AML-193 (cell line): ENCODE measurements around the gene KCNAB1.
A peak's percentile ranks its signal among the peaks of the same experiment; 100 is the strongest.
"Not testable (repeated sequence)": the region's sequence is repeated elsewhere in the genome, so short reads cannot be mapped to it uniquely, and the experiment has no call there.

ENCODE experiments used
- DNase-seq, 2 experiments: peaks; one replicate each; lab custom pipeline; 2025; lab: John Stamatoyannopoulos, UW

The KCNAB1 gene

DNA sequence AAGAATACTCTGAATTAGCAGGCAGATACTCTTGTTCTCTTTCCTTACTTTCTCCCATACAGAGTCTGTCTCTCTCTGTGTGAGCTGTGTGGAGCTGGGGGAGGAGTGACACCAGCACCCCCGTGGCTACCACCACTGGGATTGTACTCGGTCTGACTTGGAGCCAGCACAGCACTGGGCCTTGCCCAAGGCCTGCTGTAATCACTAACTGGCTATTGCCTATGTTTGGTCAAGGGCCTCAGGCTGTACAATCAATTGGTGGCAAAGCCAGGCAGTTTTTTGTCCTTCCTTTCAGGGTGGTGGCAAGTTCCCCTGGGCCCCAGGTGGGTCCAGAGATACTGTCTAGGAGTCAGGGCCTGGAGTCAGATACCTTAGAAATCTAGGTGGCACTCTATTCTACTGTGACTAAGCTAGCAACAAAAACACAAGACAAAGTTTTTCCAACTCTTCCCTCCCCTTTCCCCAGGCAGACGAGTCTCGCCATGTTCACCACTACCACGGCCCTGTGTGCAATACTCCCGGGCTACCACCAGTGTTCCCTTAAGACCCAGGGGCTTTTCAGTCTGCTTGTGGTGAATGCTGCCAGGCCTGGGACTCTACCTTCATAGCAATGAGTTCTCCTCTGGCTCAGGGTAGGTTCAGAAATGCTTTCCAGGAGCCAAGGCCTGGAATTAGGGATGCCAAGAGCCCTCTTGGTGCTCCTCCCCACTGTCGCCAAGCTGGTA, 151.8 kb downstream of the KCNAB1 start:
- no peak for DNase-seq

DNA sequence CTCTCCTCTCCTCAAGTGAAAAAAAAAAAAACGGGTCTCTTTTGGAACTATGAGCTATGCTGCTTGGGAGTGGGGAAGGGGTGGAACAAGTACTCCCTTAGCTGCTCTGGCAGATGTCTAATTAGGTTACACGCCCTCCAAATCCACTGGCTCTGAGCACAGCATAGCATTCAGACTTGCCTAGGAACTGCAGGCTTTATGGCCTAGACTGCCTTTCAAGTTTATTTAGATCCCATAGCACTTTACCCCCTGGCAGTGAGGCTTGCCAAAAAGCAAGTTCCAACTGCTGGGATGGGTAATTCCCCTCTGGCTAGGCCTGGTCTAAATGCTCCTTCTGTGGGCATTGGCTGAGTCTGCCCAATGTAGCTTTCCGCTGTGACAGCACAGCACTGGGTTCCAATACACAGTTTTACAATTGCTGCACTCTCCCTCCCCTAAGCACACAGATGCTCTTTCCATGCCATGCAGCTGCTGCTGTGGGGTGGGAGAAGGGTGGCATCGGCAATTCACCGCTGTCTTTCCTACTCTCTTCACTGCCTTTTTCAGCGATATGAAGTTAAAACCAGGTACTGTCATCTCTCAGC, 152.8 kb downstream of the KCNAB1 start:
- DNase-seq = no peak

DNA sequence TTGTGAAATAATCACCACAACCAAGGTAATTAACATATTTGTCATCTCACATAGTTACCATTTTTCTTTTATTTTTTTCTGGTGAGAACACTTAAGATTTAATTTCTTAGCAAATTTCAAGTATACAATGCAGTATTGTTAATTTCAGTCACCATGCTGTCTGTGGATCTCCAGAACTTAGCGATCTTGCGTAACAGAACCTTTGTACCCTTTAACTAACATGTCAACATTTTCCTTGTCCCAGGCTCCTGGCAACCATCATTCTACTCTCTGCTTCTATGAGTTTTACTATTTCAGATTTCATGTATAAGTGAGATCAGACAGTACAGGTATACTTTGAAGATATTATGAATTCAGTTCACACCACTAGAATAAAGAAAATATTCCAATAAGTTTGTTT, 154.4 kb downstream of the KCNAB1 start:
- DNase-seq = no peak

DNA sequence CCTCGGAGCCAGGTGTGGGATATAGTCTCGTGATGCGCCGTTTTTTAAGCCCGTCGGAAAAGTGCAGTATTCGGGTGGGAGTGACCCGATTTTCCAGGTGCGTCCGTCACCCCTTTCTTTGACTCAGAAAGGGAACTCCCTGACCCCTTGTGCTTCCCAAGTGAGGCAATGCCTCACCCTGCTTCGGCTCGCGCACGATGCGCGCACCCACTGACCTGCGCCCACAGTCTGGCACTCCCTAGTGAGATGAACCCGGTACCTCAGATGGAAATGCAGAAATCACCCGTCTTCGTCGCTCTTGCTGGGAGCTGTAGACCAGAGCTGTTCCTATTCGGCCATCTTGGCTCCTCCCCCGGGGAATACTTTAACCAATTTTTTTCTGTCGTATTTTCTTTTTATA, 164.3 kb downstream of the KCNAB1 start:
- not testable (repeated sequence) for DNase-seq

DNA sequence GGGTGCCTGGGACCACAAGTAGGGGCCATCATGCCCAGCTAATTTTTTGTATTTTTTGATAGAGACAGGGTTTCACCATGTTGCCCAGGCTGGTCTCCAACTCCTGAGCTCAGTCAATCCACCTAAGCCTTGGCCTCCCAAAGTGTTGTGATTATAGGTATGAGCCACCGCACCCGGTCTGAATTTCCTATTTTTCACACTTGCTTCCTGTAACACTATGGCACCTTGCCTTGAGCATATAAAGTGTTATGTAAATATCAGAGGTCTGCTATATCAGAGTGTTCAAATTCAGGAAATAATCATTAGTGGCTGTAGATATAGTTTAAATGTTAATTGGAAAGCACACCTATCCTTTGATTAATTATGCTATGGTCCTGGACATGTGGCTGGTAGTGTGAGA, 165.2 kb downstream of the KCNAB1 start:
- no peak for DNase-seq

DNA sequence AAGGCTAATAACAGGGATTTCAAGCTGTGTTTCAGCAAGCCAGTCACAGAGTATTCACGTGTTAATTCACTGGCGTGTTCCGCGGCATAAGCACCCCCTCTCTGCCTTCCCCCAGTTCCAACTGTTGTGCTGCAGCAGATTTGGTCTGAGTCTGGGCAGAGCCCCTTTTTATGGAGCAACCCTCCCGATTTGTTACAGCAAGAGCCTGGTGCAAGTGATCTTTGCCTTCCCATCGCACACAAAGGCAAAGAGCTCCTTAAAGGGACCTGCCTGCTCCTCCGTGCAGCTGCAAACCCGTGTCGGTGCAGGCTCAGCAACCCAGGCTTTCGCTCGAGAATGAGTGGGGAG, 170.5 kb downstream of the KCNAB1 start:
- DNase-seq = no peak

DNA sequence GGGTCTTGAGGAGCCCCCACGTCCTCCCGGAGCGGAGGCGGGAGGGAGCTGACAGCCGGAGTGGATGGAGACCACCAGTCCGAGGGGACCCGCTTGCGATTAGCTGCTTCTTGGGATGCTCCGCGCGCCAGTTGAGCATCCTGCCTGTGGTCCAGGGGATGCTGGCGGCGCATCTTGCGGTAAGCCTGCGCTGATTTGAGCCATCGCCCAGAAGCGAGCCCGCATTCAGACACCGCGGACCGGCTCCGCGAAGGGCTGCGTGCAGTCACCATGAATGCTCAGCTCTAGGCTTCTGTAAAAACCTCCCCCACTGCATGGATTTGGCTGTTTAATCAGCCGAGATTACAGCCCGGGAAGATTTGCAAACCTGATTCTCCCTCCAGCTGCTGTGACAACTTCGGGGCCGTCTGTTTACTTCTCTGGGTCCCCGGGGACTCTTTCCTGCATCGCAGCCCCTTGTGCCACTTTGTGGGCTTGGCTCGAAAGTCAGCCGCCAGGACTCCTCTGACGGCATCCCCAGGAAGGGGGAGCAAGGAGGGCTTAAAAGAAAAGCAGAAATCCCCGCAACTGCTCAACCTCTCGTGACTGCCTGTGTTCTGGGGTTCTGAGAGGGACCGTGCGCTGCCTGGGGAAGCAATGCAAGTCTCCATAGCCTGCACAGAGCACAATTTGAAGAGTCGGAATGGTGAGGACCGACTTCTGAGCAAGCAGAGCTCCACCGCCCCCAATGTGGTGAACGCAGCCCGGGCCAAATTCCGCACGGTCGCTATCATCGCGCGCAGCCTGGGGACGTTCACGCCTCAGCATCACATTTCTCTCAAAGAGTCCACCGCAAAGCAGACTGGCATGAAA, 171.1 kb downstream of the KCNAB1 start:
- no peak for DNase-seq

DNA sequence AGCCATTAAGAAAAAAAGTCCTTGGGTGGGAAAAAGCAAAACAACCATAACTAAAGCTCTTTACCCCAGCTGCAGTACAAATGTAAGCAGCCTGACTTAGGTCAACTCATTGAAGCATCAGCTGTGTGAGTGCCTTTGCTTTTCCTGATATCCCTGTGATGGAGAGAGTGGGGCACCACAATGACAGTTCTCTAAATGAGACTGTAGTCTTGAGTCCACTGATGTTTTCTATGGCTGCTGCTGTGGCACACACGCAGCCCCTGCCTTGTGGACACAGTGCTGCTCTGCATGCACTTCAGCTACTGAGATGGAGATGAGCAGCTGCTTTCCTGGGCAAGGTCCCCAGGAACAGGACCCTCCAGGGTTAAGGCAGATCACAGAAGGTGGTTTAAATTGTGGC, 173.2 kb downstream of the KCNAB1 start:
- DNase-seq = no peak

DNA sequence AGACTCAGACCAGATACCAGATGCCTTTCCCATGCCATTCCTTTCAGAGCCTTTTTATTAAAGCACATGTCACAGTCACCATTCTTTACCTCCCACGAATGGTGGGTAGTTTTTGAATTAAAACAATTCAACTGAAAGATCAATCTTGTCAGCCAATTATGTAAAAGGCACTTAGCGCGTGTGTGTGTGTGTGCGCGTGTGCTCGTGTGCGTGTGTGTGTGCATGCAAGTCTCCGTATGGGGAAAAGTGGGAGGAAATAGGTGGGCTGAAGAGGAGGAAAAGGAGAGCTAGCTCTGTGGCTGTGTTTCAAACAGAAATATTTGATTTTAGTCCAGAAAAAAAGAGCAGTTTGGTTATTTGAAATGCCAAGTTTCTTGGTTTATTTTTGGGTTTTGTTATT, 177.2 kb downstream of the KCNAB1 start:
- DNase-seq = no peak

DNA sequence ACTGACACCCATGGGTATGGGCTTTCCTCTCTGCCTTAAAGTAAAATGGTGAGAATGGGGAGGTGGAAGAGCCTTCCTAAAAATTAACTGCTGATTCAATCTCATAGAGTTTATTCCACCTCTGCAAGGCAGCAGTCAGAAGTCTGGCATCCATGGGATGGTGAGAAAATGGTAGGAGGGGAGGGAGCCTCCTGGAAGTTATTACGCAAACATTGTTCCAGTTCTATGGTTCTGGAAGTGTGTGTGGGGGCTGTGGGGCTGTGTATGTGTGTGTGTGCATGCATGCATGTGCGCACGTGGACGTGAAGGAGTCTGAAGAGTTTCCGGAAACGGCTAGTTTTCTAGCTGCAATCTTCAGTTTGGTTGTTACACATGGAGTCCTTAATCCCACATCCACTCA, 177.6 kb downstream of the KCNAB1 start:
- no peak for DNase-seq

DNA sequence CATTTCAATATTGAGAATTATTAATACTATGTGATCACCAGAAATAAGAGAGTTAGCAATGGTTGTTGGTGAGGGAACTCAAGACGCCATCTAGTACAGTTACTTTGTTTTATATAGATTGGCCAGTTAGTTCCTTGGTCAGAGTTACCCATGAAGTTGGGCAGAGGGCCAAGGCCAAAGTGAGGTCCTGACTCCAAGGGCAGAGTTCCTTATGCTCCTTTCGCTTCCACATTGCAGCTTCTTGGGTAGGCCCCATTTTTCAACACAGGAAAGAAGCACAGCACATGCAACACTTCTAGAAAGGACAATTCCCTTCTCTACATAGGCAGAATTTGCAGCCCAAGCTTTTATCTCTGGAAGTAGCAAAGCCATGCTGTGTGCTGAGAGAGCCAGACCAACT, 178.6 kb downstream of the KCNAB1 start:
- DNase-seq = no peak

DNA sequence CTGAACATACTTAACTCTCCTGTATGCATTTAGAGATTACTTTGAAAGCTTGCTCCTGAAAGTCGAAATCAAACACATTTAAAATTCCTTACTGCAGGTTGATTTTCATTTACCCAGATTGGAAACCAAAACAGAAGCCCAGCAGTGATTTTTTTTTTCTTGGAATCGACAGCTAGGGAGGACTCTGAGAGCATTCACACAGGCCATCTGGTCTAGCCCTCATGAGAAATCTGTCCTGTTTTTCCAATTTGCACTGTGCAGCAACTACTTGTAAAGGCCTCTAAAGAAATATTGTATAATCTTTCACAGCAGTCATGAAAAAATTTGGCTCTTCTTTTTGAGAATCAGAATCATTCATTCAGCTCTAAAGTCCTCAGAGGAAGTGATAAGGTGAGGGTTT, 179.2 kb downstream of the KCNAB1 start:
- no peak for DNase-seq

DNA sequence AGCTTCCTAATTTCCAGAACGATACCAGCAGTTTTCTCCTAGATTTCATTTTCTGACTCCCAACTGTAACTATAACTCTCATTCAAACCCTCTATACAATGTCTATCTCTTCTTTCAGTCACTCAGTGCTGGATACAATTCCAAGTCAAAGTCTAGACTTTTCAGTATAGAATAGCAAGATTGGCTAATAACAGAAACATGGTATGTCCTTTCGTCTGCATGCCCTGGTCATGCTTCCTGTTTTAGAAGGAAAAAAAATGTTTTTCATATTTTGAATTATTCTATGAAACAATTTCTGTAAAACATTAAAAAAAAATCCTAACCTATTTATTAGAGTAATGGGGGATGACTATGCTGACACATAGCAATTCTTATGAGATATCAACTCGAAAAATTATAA, 180.0 kb downstream of the KCNAB1 start:
- no peak for DNase-seq

DNA sequence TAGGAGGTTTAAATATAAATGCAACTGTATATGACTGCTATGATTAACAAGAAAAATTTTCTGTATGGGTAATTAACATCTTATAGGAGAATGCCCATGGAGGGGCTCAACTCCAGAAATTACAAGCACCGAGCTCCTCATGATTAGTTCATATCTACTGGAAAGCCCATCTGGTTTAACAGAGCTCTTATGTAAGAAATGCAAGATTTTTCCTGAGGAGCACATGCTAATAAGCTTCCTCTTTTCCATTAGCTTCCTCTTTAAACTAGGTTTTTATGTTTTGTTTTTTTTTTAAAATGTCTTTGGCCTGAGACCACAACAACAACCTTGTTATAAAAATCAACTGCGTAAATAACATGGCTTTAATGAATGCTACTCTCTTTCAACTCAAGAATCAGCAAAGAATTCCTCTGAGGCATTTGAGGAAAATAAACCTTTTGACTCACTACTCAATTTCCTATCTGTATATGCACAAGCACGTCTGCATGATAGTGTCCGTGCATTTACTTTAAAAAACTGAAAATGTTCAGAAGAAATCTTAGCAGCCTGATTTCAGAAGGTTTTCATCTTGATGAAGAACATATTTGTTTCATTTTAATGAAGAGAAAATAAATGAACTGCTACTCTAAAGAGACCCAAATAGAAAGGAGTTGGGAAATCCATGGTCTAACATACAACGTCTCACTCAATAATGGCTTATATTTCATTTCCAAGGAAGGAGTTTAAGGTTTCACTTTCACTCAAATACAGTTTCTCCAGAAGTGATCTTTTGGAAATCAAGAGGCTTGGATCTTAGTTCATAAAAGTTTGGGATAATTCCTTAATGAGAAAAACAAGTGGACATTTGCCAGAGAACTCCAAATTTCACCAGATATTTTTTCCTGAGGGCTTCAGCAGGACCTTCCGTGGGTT, 180.8 kb downstream of the KCNAB1 start:
- peak; percentile 20 to 24 for DNase-seq

DNA sequence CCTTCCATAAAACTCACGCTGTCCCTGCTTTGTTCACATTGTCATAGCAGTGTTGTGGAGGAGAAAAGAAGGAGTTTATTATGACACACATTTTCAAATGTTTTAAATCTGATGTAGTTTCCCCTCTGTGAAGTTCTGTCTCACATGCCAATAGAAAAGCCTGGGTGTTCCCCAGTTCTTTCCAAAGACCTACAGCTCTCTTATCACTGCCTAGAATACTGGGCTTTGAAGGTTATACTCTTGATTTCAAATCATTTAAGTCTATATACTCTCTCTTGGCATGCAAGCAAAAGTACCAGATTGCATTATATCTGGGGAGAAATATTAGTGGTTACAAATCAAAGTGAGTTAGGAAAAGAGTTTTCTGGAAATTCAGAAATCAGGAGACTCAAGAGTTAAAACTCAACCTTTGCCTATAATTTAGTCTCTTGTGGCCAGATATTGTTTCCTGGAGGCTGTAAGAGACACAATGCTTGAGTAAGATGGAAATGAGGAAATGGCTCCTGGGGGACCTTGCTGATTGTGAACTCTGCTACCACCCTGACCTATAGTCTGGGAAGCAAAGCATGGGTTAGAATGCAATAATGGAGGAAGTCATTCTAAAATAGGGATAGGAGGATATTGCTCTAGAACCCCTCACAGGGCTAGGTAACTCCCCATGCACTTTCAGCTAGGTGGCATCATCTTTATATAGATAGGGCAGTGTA, 182.8 kb downstream of the KCNAB1 start:
- no peak for DNase-seq

DNA sequence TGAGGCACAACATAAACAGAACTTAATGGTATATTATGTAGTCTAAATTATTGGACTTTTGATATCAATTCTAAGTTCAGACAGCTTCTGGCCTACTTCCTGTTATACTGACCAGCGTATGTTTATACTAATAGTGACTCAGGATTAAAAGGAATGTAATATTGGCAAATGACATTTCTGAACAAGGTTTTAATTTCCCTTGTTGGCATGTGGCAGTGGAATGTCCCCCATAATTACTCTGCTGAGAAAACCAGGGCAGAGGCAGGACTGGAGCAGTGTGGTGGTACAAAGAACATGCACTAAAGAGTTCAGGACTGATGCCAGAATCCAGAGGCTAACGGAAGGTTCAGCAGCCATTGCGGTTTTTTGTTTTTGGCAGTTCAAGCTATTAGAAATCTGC, 184.0 kb downstream of the KCNAB1 start:
- DNase-seq = no peak

DNA sequence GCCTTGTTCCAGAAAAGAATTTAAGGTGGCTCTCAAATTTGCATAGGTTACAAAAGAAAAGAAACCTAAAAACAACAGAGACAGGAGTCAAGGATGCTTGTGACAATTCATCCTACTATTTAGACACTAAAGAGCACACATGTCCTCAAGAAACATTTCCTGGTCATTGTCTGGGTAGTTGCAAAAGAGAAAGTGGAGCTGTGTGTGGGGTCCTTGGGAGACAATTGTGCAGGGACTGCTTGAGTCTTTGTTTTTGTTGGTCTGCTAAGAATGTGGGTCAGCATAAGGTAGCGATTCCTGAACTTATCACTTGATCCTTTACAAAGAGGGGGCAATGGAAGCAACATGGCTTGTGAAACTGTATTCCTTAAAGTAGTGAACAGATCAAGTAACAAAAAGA, 185.3 kb downstream of the KCNAB1 start:
- no peak for DNase-seq

DNA sequence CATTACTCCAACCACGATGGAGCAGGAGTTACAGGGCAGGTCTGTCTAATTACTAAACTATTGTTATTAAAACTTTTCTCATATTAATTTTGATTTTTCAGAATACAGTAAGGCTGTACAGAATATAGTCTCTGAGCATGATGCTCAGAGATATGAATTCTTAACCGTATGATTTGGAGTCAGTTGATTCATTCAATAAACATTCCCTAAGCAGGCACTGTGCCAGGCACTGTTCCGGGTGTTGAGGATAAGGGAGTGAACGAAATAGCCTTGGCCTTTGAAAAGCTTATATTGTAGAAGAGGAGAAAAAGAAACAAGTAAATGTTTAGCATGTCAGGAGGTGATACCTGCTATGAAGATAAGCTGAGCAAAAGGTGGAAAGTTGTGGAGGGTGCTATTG, 187.3 kb downstream of the KCNAB1 start:
- no peak for DNase-seq

DNA sequence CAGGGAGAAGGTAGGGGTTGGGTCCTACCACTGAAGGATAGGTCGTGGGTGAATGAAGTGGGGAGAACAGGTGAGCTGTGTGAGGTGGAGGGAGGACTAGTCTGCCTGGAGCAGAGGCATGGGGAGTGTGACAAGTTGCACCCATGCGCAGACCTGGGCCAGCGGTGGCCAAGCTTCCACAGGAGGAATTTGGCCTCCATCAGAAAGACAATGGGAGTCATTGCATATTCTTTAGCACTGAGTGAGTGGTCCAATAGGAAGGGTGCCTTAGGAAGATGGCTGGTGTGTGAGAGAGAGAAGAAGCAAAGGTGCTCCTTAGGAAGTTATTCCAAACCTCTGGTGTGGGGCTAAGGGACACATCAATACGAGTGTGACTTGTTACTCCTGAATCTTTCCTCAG, 191.1 kb downstream of the KCNAB1 start:
- DNase-seq = no peak

DNA sequence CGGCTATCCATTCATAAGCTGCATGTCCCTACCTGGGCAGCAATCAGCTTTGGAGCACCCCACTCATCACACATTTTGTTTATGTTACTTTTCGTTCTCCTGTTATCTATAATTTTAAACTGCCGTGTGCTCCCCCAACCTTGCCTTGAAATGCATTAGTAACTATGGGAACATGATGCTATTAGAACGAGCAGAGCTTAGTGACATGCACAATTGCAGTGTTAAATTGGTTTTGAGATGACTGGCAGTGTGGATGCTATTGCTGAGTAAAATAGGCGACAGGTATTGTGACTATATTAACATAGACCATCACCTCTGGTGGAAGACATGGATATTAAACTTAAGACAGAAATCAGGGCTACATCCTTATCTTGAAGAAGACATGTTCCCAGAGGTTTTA, 191.6 kb downstream of the KCNAB1 start:
- DNase-seq = no peak

DNA sequence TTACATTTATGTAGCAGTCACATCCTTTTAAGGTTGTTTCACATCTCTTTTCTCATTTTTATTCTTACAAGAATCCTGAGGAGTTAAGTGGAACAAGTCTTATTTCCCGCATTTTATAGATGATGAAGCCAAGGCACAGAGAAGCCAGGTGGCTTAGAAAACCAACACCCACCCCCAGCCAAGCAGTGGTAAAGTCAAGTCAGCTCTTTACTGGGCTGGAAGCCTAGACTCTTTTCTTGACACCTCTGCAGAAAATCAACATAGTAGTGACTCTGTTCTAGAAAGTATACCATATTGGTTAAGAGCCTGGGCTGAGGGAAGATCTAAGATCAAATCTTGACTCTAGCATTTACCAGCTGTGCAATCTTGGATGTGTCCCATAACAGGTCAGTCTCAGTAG, 195.7 kb downstream of the KCNAB1 start:
- DNase-seq = no peak
